Adrenal gland (tissue), 12 donors: Measurements from ENCODE around the gene INO80E. TPM values are rescaled to one million over a fixed set of nuclear protein-coding genes. Genes with fewer than 3 reads are reported as not detected.
A peak's percentile ranks its signal among the peaks of the same experiment; 100 is the strongest.

ENCODE experiments used
- DNase-seq, 7 donors: peaks; one replicate each; pipeline ENCODE4 v3.0.0-alpha.2; 2019 to 2020
- H3K27ac ChIP-seq, 5 donors: fragments of 200-600 bp; sonication (generic) in 4 of 5; 1 replicate in 3 of 5; 2 replicates in 2 of 5; pipeline versions ENCODE4 v1.5.1 to v1.8.0; 2016 to 2020; ENCODE audit warnings: mild to moderate bottlenecking in 1 of 5
- H3K27me3 ChIP-seq: fragments of 200-600 bp; 2 replicates; pipeline ENCODE4 v1.8.0; 2021
- H3K36me3 ChIP-seq, 2 donors: fragments of 200-600 bp; replicated peaks in 1 of 2; 1 replicate in 1 of 2; 2 replicates in 1 of 2; pipeline versions ENCODE4 v1.5.1 to v1.8.0; 2018 to 2022
- H3K4me1 ChIP-seq, 2 donors: fragments of 200-600 bp; replicated peaks in 1 of 2; 1 replicate in 1 of 2; 2 replicates in 1 of 2; pipeline versions ENCODE4 v1.5.1 to v1.8.0; 2018 to 2021
- H3K4me3 ChIP-seq, 4 donors: fragments of 200-600 bp; sonication (generic) in 3 of 4; one replicate each; pipeline ENCODE4 v1.5.1; 2016 to 2018
- H3K9me3 ChIP-seq, 3 donors: fragments of 200-600 bp; sonication (generic) in 1 of 3; replicated peaks in 1 of 3; 1 replicate in 2 of 3; 2 replicates in 1 of 3; pipeline versions ENCODE4 v1.5.1 to v1.8.0; 2016 to 2021
- CTCF ChIP-seq, 6 experiments: fragments of 450-650 bp in 4 of 6; fragments of 200-600 bp in 2 of 6; sonication (generic) in 1 of 6; IDR thresholded peaks; 1 replicate in 5 of 6; 2 replicates in 1 of 6; pipeline versions ENCODE4 v1.5.1 to v1.8.0; 2016 to 2021; ENCODE audit warnings: antibody characterized with exemption in 6 of 6, mild to moderate bottlenecking in 2 of 6, moderate library complexity in 1 of 6
- POLR2A ChIP-seq, 2 donors: fragments of 450-650 bp; IDR thresholded peaks; one replicate each; pipeline ENCODE4 v1.6.1; 2017; ENCODE audit warnings: antibody characterized with exemption in 2 of 2, mild to moderate bottlenecking in 2 of 2, moderate library complexity in 1 of 2
- WGBS, 4 donors: extraction: QIAGEN DNeasy Blood & Tissue Kit in 2 of 4; methylation state at CpG; one replicate each; pipeline versions ENCODE4 v1.1.5 to v1.1.7; 2013 to 2017; 5-methylcytosine and 5-hydroxymethylcytosine counted together
- intact Hi-C, 2 donors: fragments of 100-400 bp; cut with DNase I; formaldehyde crosslinking; loops; one replicate each; pipeline versions ENCODE4 v1.14.1 to v1.15.0; 2022 to 2023
- polyA plus RNA-seq, 3 donors: library from polyadenylated mRNA; stranded (reverse); fragments of 200-250 nt in 2 of 3; fragments of 350-450 nt in 1 of 3; fragmentation: Illumina TruSeq in 1 of 3; extraction: RNeasy Lipid Tissue Mini Kit (QIAGEN cat#74804) in 1 of 3; gene quantifications; one replicate each; pipeline ENCODE4 v1.2.3, GENCODE V29; 2013 to 2014
- total RNA-seq, 9 donors: library from RNA; depleted of rRNA in 4 of 9; stranded (reverse); fragments of >200 nt in 4 of 9; fragments of 120-200 nt in 1 of 9; fragmentation: NEBNext Ultra II Directional in 1 of 9; extraction: Animal tissue kit (Norgen Biotek cat#: 25700) in 1 of 9; gene quantifications; one replicate each; pipeline versions ENCODE4 v1.1.0 to v1.2.4, GENCODE V29; 2013 to 2023
- donor health status: healthy with polysubstance abuse.
- donor health status: Bipolar disorder and iron deficiency.
- donor health status: DM: yes; HTN: yes; CAD: no.
- donor health status: DM: no; HTN: no; CAD: no.
- donor health status: DM: no; HTN: no; CAD: no.
- donor health status: DM: yes; HTN: yes; CAD: no.

The INO80E gene
- total and polyA plus RNA-seq, 12 donors = 31.8 to 362 (median 73.4) TPM

- peaks cover 0 to 100% of the 10 kb centered on the region in 2 donors for H3K36me3 ChIP-seq
- DNase-seq = no peak
- no peak overlapping the region for H3K4me3 ChIP-seq
- WGBS, 4 donors = 78 to 83% (median 81%) methylated on average over 19 to 24 of the region's 24 CpGs
- no peak overlapping the region for H3K27ac ChIP-seq
- H3K9me3 ChIP-seq = no peaks in the 10 kb centered on the region
- H3K27me3 ChIP-seq = no peaks in the 10 kb centered on the region
- TF ChIP-seq CTCF (IDR thresholded peaks at IDR 0.05) (no peak), POLR2A (IDR thresholded peaks at IDR 0.05) (no peak)
- intact Hi-C loops = no loop called here
- H3K4me1 ChIP-seq = peaks cover 9 to 14% of the 10 kb centered on the region in 2 donors
These were observed 13.3 kb upstream of the INO80E start for GRCh38 chr16:29982560-29983419.

GRCh38 chr16:29983420-29984136, 12.5 kb upstream of the INO80E start:
- Histone ChIP-seq H3K9me3 (no peaks in the 10 kb centered on the region), H3K27ac (peak overlapping the region in 1 of 5 donors; percentile 20), H3K4me1 (peaks cover 9 to 14% of the 10 kb centered on the region in 2 donors), H3K36me3 (peaks cover 0 to 100% of the 10 kb centered on the region in 2 donors), H3K27me3 (no peaks in the 10 kb centered on the region), H3K4me3 (no peak overlapping the region)
- intact Hi-C loops = no loop called here
- no peak for DNase-seq
- WGBS, 4 donors = 81 to 85% (median 83%) methylated on average over 11 to 12 of the region's 12 CpGs
- TF ChIP-seq POLR2A (IDR thresholded peaks at IDR 0.05) (no peak), CTCF (IDR thresholded peaks at IDR 0.05) (no peak)

GRCh38 chr16:29984137-29984763, 11.8 kb upstream of the INO80E start:
- peaks cover 9 to 13% of the 10 kb centered on the region in 2 donors for H3K4me1 ChIP-seq
- H3K36me3 ChIP-seq = peaks cover 0 to 100% of the 10 kb centered on the region in 2 donors
- DNase-seq = no peak
- intact Hi-C loops = no loop called here
- WGBS, 4 donors = 78 to 84% (median 82%) methylated on average over 6 of the region's 6 CpGs
- TF ChIP-seq POLR2A (IDR thresholded peaks at IDR 0.05) (no peak), CTCF (IDR thresholded peaks at IDR 0.05) (no peak)
- H3K27me3 ChIP-seq = no peaks in the 10 kb centered on the region
- H3K4me3 ChIP-seq = no peak overlapping the region
- peak overlapping the region in 1 of 5 donors; percentile 20 for H3K27ac ChIP-seq
- H3K9me3 ChIP-seq = no peaks in the 10 kb centered on the region

GRCh38 chr16:29984764-29985147, 11.3 kb upstream of the INO80E start:
- WGBS, 4 donors = 80 to 91% (median 89%) methylated on average over 5 of the region's 5 CpGs
- no peaks in the 10 kb centered on the region for H3K27me3 ChIP-seq
- H3K9me3 ChIP-seq = no peaks in the 10 kb centered on the region
- no peak overlapping the region for H3K27ac ChIP-seq
- no peak for DNase-seq
- TF ChIP-seq CTCF (IDR thresholded peaks at IDR 0.05) (no peak), POLR2A (IDR thresholded peaks at IDR 0.05) (no peak)
- H3K4me1 ChIP-seq = peaks cover 6 to 8% of the 10 kb centered on the region in 2 donors
- no peak overlapping the region for H3K4me3 ChIP-seq
- intact Hi-C loops = no loop called here
- H3K36me3 ChIP-seq = peaks cover 0 to 99% of the 10 kb centered on the region in 2 donors
